ENCODE measurements around the gene PRPH. TPM values are rescaled to one million over a fixed set of nuclear protein-coding genes. Genes with fewer than 3 reads are reported as not detected.
A peak's percentile ranks its signal among the peaks of the same experiment; 100 is the strongest.
"Not testable (repeated sequence)": the region's sequence is repeated elsewhere in the genome, so short reads cannot be mapped to it uniquely, and the experiment has no call there.

PRPH gene
- polyA plus RNA-seq, 3 donors, result not detected

- Histone ChIP-seq H4K20me1 (ENCODE audit: insufficient read depth, low read length) (no peaks in the 10 kb centered on the region), H3K4me1 (ENCODE audit: control insufficient read depth in 1 of 2, insufficient read depth in 2 of 2, low read length in 2 of 2) (peaks cover 10 to 11% of the 10 kb centered on the region in 2 donors), H3K36me3 (replicated peaks in 1 of 2; ENCODE audit: control insufficient read depth in 1 of 2, insufficient read depth in 2 of 2, low read length in 2 of 2) (no peaks in the 10 kb centered on the region), H3K27me3 (ENCODE audit: control insufficient read depth in 2 of 2, insufficient read depth in 2 of 2, low read length in 2 of 2) (no peaks in the 10 kb centered on the region), H3K9ac (ENCODE audit: insufficient read depth, low read length, poor library complexity, severe bottlenecking) (no peak overlapping the region), H3K27ac (ENCODE audit: low read depth in 1 of 2, low read length in 2 of 2) (no peak overlapping the region), H3K79me2 (ENCODE audit: insufficient read depth, low read length) (peaks cover 8% of the 10 kb centered on the region), H2AFZ (ENCODE audit: insufficient read depth, low read depth, low read length, poor library complexity, severe bottlenecking) (no peak overlapping the region), H3K4me3 (replicated peaks in 1 of 3; ENCODE audit: low read depth in 2 of 3, low read length in 3 of 3) (no peak overlapping the region), H3K9me3 (replicated peaks in 1 of 2; ENCODE audit: control insufficient read depth in 1 of 2, insufficient read depth in 1 of 2, low read length in 2 of 2) (no peaks in the 10 kb centered on the region), H3K4me2 (replicated peaks; ENCODE audit: extremely low read depth, low read length, poor library complexity, severe bottlenecking) (no peak overlapping the region)
- no peak for DNase-seq
- Mint-ChIP-seq H3K27me3 (ENCODE audit: low read depth in 3 of 3) (peaks cover 0 to 2% (median 0%) of the 10 kb centered on the region in 3 donors), H3K27ac (no peak overlapping the region), H3K36me3 (peaks cover 0 to 9% of the 10 kb centered on the region in 2 donors), H3K9me3 (no peaks in the 10 kb centered on the region), H3K4me1 (peaks cover 12% of the 10 kb centered on the region), H3K4me3 (no peak overlapping the region)
- TF ChIP-seq CTCF (IDR thresholded peaks at IDR 0.05), result no peak
- intact Hi-C loops (cut with micrococcal nuclease), result no loop called here
- WGBS (ENCODE audit: insufficient coverage), result 100% methylated on average over 4 of the region's 11 CpGs
These were observed 38.9 kb upstream of the PRPH start for GRCh38 chr12:49255857-49256637.

- H3K4me3 Mint-ChIP-seq; H3K27me3 ChIP-seq (ENCODE audit: control insufficient read depth in 2 of 2, insufficient read depth in 2 of 2, low read length in 2 of 2); H3K27ac ChIP-seq (ENCODE audit: low read depth in 1 of 2, low read length in 2 of 2); H3K9me3 Mint-ChIP-seq; H3K36me3 Mint-ChIP-seq; H3K4me3 ChIP-seq (replicated peaks in 1 of 3; ENCODE audit: low read depth in 2 of 3, low read length in 3 of 3); intact Hi-C loops (cut with micrococcal nuclease); H3K27me3 Mint-ChIP-seq (ENCODE audit: low read depth in 3 of 3); H3K36me3 ChIP-seq (replicated peaks in 1 of 2; ENCODE audit: control insufficient read depth in 1 of 2, insufficient read depth in 2 of 2, low read length in 2 of 2); DNase-seq; H4K20me1 ChIP-seq (ENCODE audit: insufficient read depth, low read length); H2AFZ ChIP-seq (ENCODE audit: insufficient read depth, low read depth, low read length, poor library complexity, severe bottlenecking); H3K4me2 ChIP-seq (replicated peaks; ENCODE audit: extremely low read depth, low read length, poor library complexity, severe bottlenecking); H3K9ac ChIP-seq (ENCODE audit: insufficient read depth, low read length, poor library complexity, severe bottlenecking); H3K9me3 ChIP-seq (replicated peaks in 1 of 2; ENCODE audit: control insufficient read depth in 1 of 2, insufficient read depth in 1 of 2, low read length in 2 of 2): not testable (repeated sequence)
- peaks cover 22% of the 10 kb centered on the region for H3K79me2 ChIP-seq (ENCODE audit: insufficient read depth, low read length)
- Mint-ChIP-seq H3K4me1 (peaks cover 12% of the 10 kb centered on the region), H3K27ac (peak overlapping the region in 1 of 7 donors; percentile 60)
- H3K4me1 ChIP-seq (ENCODE audit: control insufficient read depth in 1 of 2, insufficient read depth in 2 of 2, low read length in 2 of 2), result peaks cover 10 to 13% of the 10 kb centered on the region in 2 donors
- 17% methylated on average over 5 of the region's 10 CpGs for WGBS (ENCODE audit: insufficient coverage)
These were observed 37.3 kb upstream of the PRPH start for GRCh38 chr12:49257508-49258184.
